CD4-positive, CD25-positive, alpha-beta regulatory T cell (primary cell): Measurements from ENCODE around the gene TAS2R60. TPM values are rescaled to one million over a fixed set of nuclear protein-coding genes. Genes with fewer than 3 reads are reported as not detected.

ENCODE experiments used
- ATAC-seq, 2 donors: fragments of 150-1000 bp; cut with Tn5 transposase; one replicate each; pipeline ENCODE4 v1.10.0; 2021; ENCODE audit warnings: low read depth in 2 of 2, moderate number of reproducible peaks in 2 of 2, moderate library complexity in 1 of 2
- DNase-seq, 3 donors: peaks; one replicate each; pipeline versions ENCODE4 v3.0.0 to v3.0.0-alpha.2; 2012 to 2022; ENCODE audit warnings: mixed read lengths in 1 of 3
- H3K27ac ChIP-seq: one replicate; pipeline ENCODE4 v1.7.0; 2013; ENCODE audit warnings: mild to moderate bottlenecking, low read length; ENCODE audit not compliant: insufficient read depth, poor library complexity, severe bottlenecking
- H3K27me3 ChIP-seq: one replicate; pipeline ENCODE4 v1.7.0; 2013; ENCODE audit warnings: low read length; ENCODE audit not compliant: control insufficient read depth, insufficient read depth
- H3K36me3 ChIP-seq: one replicate; pipeline ENCODE4 v1.7.0; 2013; ENCODE audit warnings: mild to moderate bottlenecking, low read length, moderate library complexity; ENCODE audit not compliant: control insufficient read depth, insufficient read depth
- H3K4me1 ChIP-seq: 2 replicates; pipeline ENCODE4 v1.7.0; 2013; ENCODE audit warnings: mild to moderate bottlenecking, low read length; ENCODE audit not compliant: insufficient read depth, control insufficient read depth, poor library complexity, severe bottlenecking
- H3K4me3 ChIP-seq: one replicate; pipeline ENCODE4 v1.7.0; 2013; ENCODE audit warnings: low read depth, mild to moderate bottlenecking, low read length, moderate library complexity
- H3K9me3 ChIP-seq, 2 experiments: 1 replicate in 1 of 2; 2 replicates in 1 of 2; pipeline ENCODE4 v1.7.0; 2013; ENCODE audit warnings: low read length in 2 of 2, mild to moderate bottlenecking in 1 of 2, moderate library complexity in 1 of 2; ENCODE audit not compliant: control insufficient read depth in 2 of 2
- H3K27ac Mint-ChIP-seq, 3 donors: one replicate each; pipeline ENCODE4 v1.8.0; 2020 to 2022; ENCODE audit warnings: mild to moderate bottlenecking in 3 of 3, mixed read lengths in 3 of 3, moderate library complexity in 2 of 3
- H3K27me3 Mint-ChIP-seq: one replicate; pipeline ENCODE4 v1.8.0; 2022; ENCODE audit warnings: mild to moderate bottlenecking, mixed read lengths
- H3K36me3 Mint-ChIP-seq: one replicate; pipeline ENCODE4 v1.8.0; 2020; ENCODE audit warnings: mixed read lengths
- H3K4me1 Mint-ChIP-seq, 4 donors: one replicate each; pipeline ENCODE4 v1.8.0; 2020 to 2022; ENCODE audit warnings: mixed read lengths in 4 of 4, mild to moderate bottlenecking in 1 of 4
- H3K4me3 Mint-ChIP-seq, 4 donors: one replicate each; pipeline ENCODE4 v1.8.0; 2020 to 2022; ENCODE audit warnings: mild to moderate bottlenecking in 4 of 4, mixed read lengths in 4 of 4, moderate library complexity in 3 of 4
- H3K9me3 Mint-ChIP-seq, 7 donors: one replicate each; pipeline ENCODE4 v1.8.0; 2020 to 2022; ENCODE audit warnings: mixed read lengths in 7 of 7, mild to moderate bottlenecking in 3 of 7, moderate library complexity in 2 of 7
- polyA plus RNA-seq, 4 donors: library from polyadenylated mRNA; unstranded; fragments of 300-500 nt; fragmentation: Illumina TruSeq; gene quantifications; one replicate each; pipeline ENCODE4 v1.2.3, GENCODE V29; 2021
- total RNA-seq: library from RNA; stranded (reverse); gene quantifications from one replicate; pipeline ENCODE4 v1.2.3, GENCODE V29; 2022

TAS2R60 gene, protein sequence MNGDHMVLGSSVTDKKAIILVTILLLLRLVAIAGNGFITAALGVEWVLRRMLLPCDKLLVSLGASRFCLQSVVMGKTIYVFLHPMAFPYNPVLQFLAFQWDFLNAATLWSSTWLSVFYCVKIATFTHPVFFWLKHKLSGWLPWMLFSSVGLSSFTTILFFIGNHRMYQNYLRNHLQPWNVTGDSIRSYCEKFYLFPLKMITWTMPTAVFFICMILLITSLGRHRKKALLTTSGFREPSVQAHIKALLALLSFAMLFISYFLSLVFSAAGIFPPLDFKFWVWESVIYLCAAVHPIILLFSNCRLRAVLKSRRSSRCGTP
- total RNA-seq = 0.42 TPM
- under 1 TPM in 2 of 4 donors, not detected in 2; 0.19 to 0.20 TPM for polyA plus RNA-seq

DNA sequence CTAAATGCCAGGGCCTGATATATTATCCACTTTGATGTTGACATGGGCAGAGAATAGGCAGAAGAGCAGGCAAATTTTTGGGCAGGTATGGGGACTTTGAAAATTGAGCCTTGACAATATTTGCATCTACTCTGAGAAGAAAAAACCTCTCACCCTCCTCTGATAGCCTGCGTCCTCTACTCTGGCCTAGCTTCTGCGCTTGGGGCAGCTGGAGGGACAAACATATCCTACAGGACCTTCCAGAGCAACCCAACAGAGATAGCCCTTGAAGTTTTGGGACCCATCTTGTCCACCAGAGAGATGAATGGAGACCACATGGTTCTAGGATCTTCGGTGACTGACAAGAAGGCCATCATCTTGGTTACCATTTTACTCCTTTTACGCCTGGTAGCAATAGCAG is at the start of gene TAS2R60:
Gene TAS2R60 (plus strand): TSS at position 301 of the 400 bp plus-strand sequence. CDS start 0 bp downstream, at position 301.
- H3K27ac Mint-ChIP-seq = no peak within 1 kb of the TSS
- ATAC-seq (no peak), DNase-seq (no peak)
- Histone ChIP-seq H3K4me1 (no peaks in the 10 kb centered on the region), H3K36me3 (no peaks in the 10 kb centered on the region), H3K27me3 (no peaks in the 10 kb centered on the region), H3K9me3 (no peaks in the 10 kb centered on the region), H3K27ac (no peak within 1 kb of the TSS), H3K4me3 (no peak within 1 kb of the TSS)
- peaks cover 7% of the 10 kb centered on the region for H3K27me3 Mint-ChIP-seq
- H3K4me3 Mint-ChIP-seq = no peak within 1 kb of the TSS
- H3K36me3 Mint-ChIP-seq = peaks cover 12% of the 10 kb centered on the region
- H3K4me1 Mint-ChIP-seq = peaks cover 0 to 8% (median 3%) of the 10 kb centered on the region in 4 donors
- no peaks in the 10 kb centered on the region for H3K9me3 Mint-ChIP-seq

DNA sequence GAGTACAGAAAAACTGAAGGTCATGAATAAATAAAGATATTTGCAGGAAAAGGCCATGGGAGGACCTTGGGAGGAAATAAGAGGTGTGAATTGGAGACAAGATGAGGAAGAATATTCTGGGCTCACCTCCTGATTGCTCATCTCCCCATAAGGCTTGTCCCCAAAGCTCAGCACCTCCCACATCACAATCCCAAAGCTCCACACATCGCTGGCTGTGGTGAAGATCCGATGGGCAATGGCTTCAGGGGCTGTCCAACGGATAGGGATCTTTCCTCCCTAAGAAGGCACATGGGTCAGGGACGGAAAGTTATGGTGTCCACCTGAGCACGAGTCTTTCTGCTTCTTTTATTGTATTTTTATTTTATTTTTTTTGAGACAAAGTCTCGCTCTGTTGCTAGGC is 49.2 kb upstream of the TAS2R60 start:
- Histone ChIP-seq H3K4me3 (no peak overlapping the region), H3K9me3 (no peaks in the 10 kb centered on the region), H3K27ac (no peak overlapping the region), H3K4me1 (no peaks in the 10 kb centered on the region), H3K36me3 (peaks cover 46% of the 10 kb centered on the region), H3K27me3 (no peaks in the 10 kb centered on the region)
- Mint-ChIP-seq H3K27ac (peak overlapping the region in 1 of 3 donors; percentile 81), H3K27me3 (no peaks in the 10 kb centered on the region), H3K4me1 (peaks cover 0 to 20% (median 3%) of the 10 kb centered on the region in 4 donors), H3K36me3 (peaks cover 37% of the 10 kb centered on the region), H3K4me3 (no peak overlapping the region), H3K9me3 (no peaks in the 10 kb centered on the region)
- DNase-seq (no peak), ATAC-seq (no peak)

DNA sequence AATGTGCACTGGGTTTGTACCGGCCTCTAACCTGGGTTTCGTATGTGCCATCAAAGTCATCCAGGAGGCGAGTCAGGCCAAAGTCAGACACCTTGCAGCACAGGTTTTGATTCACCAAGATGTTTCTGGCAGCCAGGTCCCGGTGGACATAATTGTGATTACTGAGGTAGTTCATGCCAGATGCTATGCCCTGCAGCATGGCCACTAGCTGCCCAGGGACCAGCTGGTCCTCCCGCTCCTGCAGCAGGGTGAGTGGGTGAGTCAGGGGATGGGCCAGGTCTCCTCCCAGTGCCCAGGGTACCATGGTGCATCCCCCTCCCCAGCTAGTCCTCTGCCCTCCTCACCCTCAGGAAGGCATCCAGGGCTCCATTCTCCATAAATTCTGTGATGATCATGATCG is 48.5 kb upstream of the TAS2R60 start:
- no peak overlapping the region for H3K4me3 ChIP-seq
- no peaks in the 10 kb centered on the region for H3K9me3 Mint-ChIP-seq
- H3K27me3 Mint-ChIP-seq = no peaks in the 10 kb centered on the region
- H3K27ac Mint-ChIP-seq = no peak overlapping the region
- H3K27me3 ChIP-seq = no peaks in the 10 kb centered on the region
- H3K4me3 Mint-ChIP-seq = no peak overlapping the region
- H3K4me1 ChIP-seq = no peaks in the 10 kb centered on the region
- DNase-seq (no peak), ATAC-seq (no peak)
- H3K9me3 ChIP-seq = no peaks in the 10 kb centered on the region
- H3K27ac ChIP-seq = no peak overlapping the region
- H3K36me3 Mint-ChIP-seq = peaks cover 30% of the 10 kb centered on the region
- peaks cover 40% of the 10 kb centered on the region for H3K36me3 ChIP-seq
- H3K4me1 Mint-ChIP-seq = peaks cover 0 to 13% (median 1%) of the 10 kb centered on the region in 4 donors

GRCh38 chr7:143395187-143396149 is 47.8 kb upstream of the TAS2R60 start:
- Histone ChIP-seq H3K4me1 (no peaks in the 10 kb centered on the region), H3K27me3 (no peaks in the 10 kb centered on the region), H3K36me3 (peaks cover 33% of the 10 kb centered on the region), H3K4me3 (no peak overlapping the region), H3K9me3 (no peaks in the 10 kb centered on the region), H3K27ac (no peak overlapping the region)
- DNase-seq = no peak
- H3K9me3 Mint-ChIP-seq = no peaks in the 10 kb centered on the region
- no peaks in the 10 kb centered on the region for H3K27me3 Mint-ChIP-seq
- peak overlapping the region in 1 of 3 donors; percentile 16 for H3K27ac Mint-ChIP-seq
- no peak for ATAC-seq
- peaks cover 24% of the 10 kb centered on the region for H3K36me3 Mint-ChIP-seq
- no peak overlapping the region for H3K4me3 Mint-ChIP-seq
- peaks cover 0 to 7% (median 0%) of the 10 kb centered on the region in 4 donors for H3K4me1 Mint-ChIP-seq

GRCh38 chr7:143396182-143396581 is 47.1 kb upstream of the TAS2R60 start:
- Histone ChIP-seq H3K4me3 (no peak overlapping the region), H3K9me3 (no peaks in the 10 kb centered on the region), H3K27ac (no peak overlapping the region), H3K36me3 (peaks cover 26% of the 10 kb centered on the region), H3K27me3 (no peaks in the 10 kb centered on the region), H3K4me1 (no peaks in the 10 kb centered on the region)
- no peaks in the 10 kb centered on the region for H3K27me3 Mint-ChIP-seq
- H3K4me3 Mint-ChIP-seq = no peak overlapping the region
- peaks cover 0 to 2% (median 0%) of the 10 kb centered on the region in 4 donors for H3K4me1 Mint-ChIP-seq
- peaks cover 21% of the 10 kb centered on the region for H3K36me3 Mint-ChIP-seq
- DNase-seq (no peak), ATAC-seq (no peak)
- H3K9me3 Mint-ChIP-seq = no peaks in the 10 kb centered on the region
- peak overlapping the region in 1 of 3 donors; percentile 69 for H3K27ac Mint-ChIP-seq

DNA sequence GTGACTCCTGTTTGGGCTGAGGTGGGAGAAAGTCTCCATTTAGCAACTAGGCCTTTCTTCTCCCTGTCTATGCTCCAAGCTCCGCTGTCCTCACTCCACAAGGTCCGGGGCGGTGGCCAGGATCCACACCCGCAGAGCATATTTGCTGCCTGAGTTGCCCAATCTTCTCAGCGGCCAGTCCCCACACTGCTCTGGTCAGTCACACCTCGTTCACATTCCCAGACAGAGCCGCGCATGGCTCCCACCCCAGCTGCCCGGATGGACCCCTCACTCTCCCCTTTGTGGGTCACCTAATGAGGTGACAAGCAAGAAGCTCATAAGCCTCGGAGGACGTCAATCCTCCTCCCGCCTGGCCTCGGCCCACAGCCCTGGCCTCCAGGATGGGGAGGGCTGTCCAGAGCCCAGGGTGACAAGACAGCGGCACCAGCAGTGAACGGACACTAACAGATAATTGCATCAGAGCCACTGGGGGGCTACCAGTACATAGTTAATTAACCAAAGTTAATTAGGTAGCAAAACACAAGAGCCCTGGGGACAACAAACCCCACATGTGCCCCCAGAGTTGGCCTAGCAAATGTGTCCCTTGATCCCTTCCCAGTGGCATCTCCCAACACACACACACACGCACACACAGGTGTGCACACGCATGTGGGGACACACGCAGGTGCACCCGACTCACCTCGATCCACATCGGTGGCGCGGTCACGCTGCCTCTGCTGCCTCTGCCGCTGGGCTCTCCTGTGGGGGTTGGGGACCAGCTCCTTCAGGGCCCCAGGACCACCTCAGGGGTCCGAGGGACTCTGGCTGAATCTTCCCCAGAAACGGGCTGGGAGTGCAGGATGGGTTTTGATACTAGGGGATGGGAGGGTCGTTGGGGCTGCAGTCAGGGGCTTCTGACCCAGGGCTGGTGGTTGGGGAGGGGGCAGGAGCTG is 46.4 kb upstream of the TAS2R60 start:
- Histone ChIP-seq H3K27ac (no peak overlapping the region), H3K4me3 (no peak overlapping the region), H3K9me3 (no peaks in the 10 kb centered on the region), H3K36me3 (peaks cover 19% of the 10 kb centered on the region), H3K27me3 (no peaks in the 10 kb centered on the region), H3K4me1 (no peaks in the 10 kb centered on the region)
- Mint-ChIP-seq H3K36me3 (peaks cover 25% of the 10 kb centered on the region), H3K9me3 (no peaks in the 10 kb centered on the region), H3K4me1 (peaks cover 0 to 2% (median 0%) of the 10 kb centered on the region in 4 donors), H3K27me3 (no peaks in the 10 kb centered on the region), H3K27ac (peak overlapping the region in 2 of 3 donors; percentile 69 to 80), H3K4me3 (no peak overlapping the region)
- DNase-seq = no peak
- ATAC-seq = no peak
